HUES64 (cell line): ENCODE results near the gene RASA1.
"Not testable (repeated sequence)": the region's sequence is repeated elsewhere in the genome, so short reads cannot be mapped to it uniquely, and the experiment has no call there.

Source experiments
- H3K27ac ChIP-seq: 2 replicates; pipeline ENCODE4 v1.7.0; 2013; ENCODE audit warnings: low read depth, low read length, inconsistent platforms
- H3K27me3 ChIP-seq: 2 replicates; pipeline ENCODE4 v1.6.1; 2013; ENCODE audit warnings: mild to moderate bottlenecking, low read length; ENCODE audit not compliant: insufficient read depth
- H3K36me3 ChIP-seq: 2 replicates; pipeline ENCODE4 v1.6.1; 2013; ENCODE audit warnings: mild to moderate bottlenecking, low read length; ENCODE audit not compliant: insufficient read depth
- H3K4me1 ChIP-seq: 2 replicates; pipeline ENCODE4 v1.6.1; 2013; ENCODE audit warnings: mild to moderate bottlenecking, low read length, moderate library complexity; ENCODE audit not compliant: insufficient read depth
- H3K4me3 ChIP-seq: 2 replicates; pipeline ENCODE4 v1.5.1; 2013; ENCODE audit warnings: mild to moderate bottlenecking, low read length, moderate library complexity
- H3K9ac ChIP-seq: 2 replicates; pipeline ENCODE4 v1.6.1; 2013; ENCODE audit warnings: mild to moderate bottlenecking, low read depth, low read length
- H3K9me3 ChIP-seq: 2 replicates; pipeline ENCODE4 v1.6.1; 2013; ENCODE audit warnings: low read depth, low read length; ENCODE audit not compliant: insufficient read depth
- whole genome bisulfite sequencing: fragments of 150-250, 120-280 bp; methylation state at CpG from one replicate; pipeline ENCODE4 v1.1.7; 2013; ENCODE audit warnings: missing lambda C conversion rate; 5-methylcytosine and 5-hydroxymethylcytosine counted together

Gene RASA1

GRCh38 chr5:87258507-87258906 is 9.2 kb upstream of the RASA1 start:
- peaks cover 16% of the 10 kb centered on the region; the same call in 1 of the 2 replicates for H3K27me3 ChIP-seq
- H3K27ac ChIP-seq, result no peak overlapping the region
- H3K4me1 ChIP-seq, result peaks cover 5% of the 10 kb centered on the region
- H3K9ac ChIP-seq, result no peak overlapping the region
- no peak overlapping the region for H3K4me3 ChIP-seq
- H3K36me3 ChIP-seq, result no peaks in the 10 kb centered on the region
- 95% methylated on average over 1 of the region's 1 CpG for WGBS
- no peaks in the 10 kb centered on the region for H3K9me3 ChIP-seq

DNA sequence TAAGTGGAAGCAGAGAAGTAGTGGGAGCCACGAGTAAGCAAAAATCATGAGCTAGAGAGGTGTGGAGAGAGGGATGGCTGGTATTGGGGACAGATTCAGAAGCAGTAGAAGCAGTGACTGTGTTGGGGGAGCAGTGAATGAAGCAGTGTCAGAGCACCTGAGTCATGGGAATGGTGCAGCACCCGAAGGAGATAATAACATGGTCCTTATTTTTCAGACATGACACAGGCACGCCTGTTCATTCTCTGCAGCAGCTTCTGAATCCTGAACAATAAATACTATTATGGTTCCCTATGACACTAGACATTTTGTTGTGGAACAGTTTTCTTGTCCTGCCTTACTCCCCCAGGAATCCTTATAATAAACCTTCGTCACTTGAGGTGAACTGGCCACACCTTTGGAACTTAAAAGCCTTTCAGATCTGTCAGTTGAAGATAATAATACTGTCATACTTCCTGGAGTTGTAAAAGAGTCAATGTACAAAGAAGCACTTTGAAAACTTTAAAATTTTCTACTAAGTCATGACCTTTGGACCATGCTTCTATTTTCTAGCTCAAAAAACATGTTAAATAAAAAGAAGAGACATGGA is 7.0 kb upstream of the RASA1 start:
- Histone ChIP-seq H3K4me1 (peaks cover 17% of the 10 kb centered on the region), H3K9ac (no peak overlapping the region), H3K36me3 (no peaks in the 10 kb centered on the region), H3K9me3 (no peaks in the 10 kb centered on the region), H3K27me3 (peaks cover 32% of the 10 kb centered on the region), H3K4me3 (no peak overlapping the region), H3K27ac (no peak overlapping the region)
- 87% methylated on average over 4 of the region's 4 CpGs for WGBS

GRCh38 chr5:87263498-87263897 is 4.2 kb upstream of the RASA1 start:
- Histone ChIP-seq H3K4me1 (peaks cover 30% of the 10 kb centered on the region), H3K9me3 (no peaks in the 10 kb centered on the region), H3K4me3 (peak overlapping the region; percentile 1; the same call in 1 of the 2 replicates), H3K27me3 (peaks cover 42% of the 10 kb centered on the region), H3K9ac (no peak overlapping the region), H3K27ac (no peak overlapping the region), H3K36me3 (no peaks in the 10 kb centered on the region)
- 22% methylated on average over 3 of the region's 3 CpGs for WGBS

- Histone ChIP-seq H3K27ac (peak overlapping the region; percentile 82), H3K4me1 (peaks cover 37% of the 10 kb centered on the region), H3K4me3 (peak overlapping the region; percentile 98), H3K9ac (peak overlapping the region; percentile 89), H3K27me3 (peaks cover 38% of the 10 kb centered on the region), H3K9me3 (no peaks in the 10 kb centered on the region), H3K36me3 (0 out of 2 replicates have a peak, but pooled peaks cover 5% of the 10 kb centered on the region)
- 8% methylated on average over 11 of the region's 14 CpGs for WGBS
Observed at GRCh38 chr5:87266914-87267573, 639 bp upstream of the RASA1 start.

DNA sequence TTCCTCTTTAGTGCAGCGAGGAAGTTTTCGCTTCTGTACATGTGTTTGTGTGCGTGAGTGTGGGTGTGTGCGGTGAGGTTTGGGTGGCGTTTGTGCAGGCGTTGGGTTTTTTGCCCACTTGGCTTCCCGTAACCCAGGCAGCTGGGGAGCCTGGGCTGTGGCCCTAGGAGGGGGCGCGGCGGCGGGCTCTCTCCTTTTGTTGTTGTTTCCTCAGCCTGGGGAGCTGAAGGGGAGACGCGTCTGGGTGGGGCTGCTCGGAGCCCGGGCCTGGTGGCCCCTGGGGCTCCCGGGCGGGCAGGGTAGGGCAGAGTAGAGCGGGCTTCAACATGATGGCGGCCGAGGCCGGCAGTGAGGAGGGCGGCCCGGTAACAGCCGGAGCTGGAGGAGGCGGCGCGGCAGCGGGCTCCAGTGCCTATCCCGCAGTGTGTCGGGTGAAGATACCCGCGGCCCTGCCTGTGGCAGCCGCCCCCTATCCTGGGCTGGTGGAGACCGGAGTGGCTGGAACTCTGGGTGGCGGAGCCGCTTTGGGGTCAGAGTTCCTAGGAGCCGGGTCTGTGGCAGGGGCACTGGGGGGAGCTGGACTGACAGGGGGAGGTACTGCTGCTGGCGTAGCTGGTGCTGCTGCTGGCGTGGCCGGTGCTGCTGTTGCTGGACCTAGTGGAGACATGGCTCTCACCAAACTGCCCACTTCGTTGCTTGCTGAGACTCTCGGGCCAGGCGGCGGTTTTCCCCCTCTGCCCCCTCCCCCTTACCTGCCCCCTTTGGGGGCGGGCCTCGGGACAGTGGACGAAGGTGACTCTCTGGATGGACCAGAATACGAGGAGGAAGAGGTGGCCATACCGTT is 665 bp downstream of the RASA1 start:
- Histone ChIP-seq H3K9ac (peak overlapping the region; percentile 86), H3K27me3 (peaks cover 26% of the 10 kb centered on the region), H3K4me1 (peaks cover 32% of the 10 kb centered on the region), H3K4me3 (peak overlapping the region; percentile 98), H3K27ac (peak overlapping the region; percentile 71), H3K36me3 (0 out of 2 replicates have a peak, but pooled peaks cover 7% of the 10 kb centered on the region), H3K9me3 (no peaks in the 10 kb centered on the region)
- WGBS, result 1% methylated on average over 48 of the region's 49 CpGs

GRCh38 chr5:87268970-87269377 is 1.3 kb downstream of the RASA1 start:
- Histone ChIP-seq H3K36me3 (0 out of 2 replicates have a peak, but pooled peaks cover 7% of the 10 kb centered on the region), H3K4me3 (peak overlapping the region; percentile 98), H3K27me3 (peaks cover 26% of the 10 kb centered on the region), H3K4me1 (peaks cover 27% of the 10 kb centered on the region), H3K27ac (peak overlapping the region; percentile 71; the same call in 1 of the 2 replicates), H3K9ac (peak overlapping the region; percentile 86), H3K9me3 (no peaks in the 10 kb centered on the region)
- WGBS, result 25% methylated on average over 3 of the region's 4 CpGs

GRCh38 chr5:87270888-87271287 is 3.2 kb downstream of the RASA1 start:
- 96% methylated on average over 17 of the region's 17 CpGs for WGBS
- not testable (repeated sequence) for H3K36me3 ChIP-seq, H3K27ac ChIP-seq, H3K9ac ChIP-seq, H3K9me3 ChIP-seq, H3K27me3 ChIP-seq, H3K4me3 ChIP-seq
- peaks cover 20% of the 10 kb centered on the region; the same call in 1 of the 2 replicates for H3K4me1 ChIP-seq

DNA sequence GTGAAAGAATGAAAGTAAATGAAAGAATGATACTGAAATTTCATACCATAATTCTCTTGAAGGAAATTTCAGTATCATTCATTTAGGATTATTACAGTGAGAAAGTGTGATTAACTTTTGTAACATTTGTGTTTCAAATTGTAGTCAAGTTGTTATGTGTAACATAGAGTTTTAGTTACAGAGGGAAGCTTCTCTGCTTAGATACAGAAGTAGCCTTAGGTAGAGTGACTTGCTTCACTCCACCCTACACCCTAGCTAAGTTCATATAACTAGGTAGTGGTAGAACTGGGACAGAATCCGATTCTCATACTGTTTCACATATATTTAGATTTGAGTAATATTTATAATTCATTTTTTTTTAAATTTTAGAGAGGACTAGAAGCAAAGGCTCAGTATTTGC is 9.0 kb downstream of the RASA1 start:
- Histone ChIP-seq H3K27ac (no peak overlapping the region), H3K27me3 (no peaks in the 10 kb centered on the region), H3K4me1 (no peaks in the 10 kb centered on the region), H3K36me3 (0 out of 2 replicates have a peak, but pooled peaks cover 3% of the 10 kb centered on the region), H3K9ac (no peak overlapping the region), H3K9me3 (no peaks in the 10 kb centered on the region), H3K4me3 (no peak overlapping the region)
- no CpG with 5 or more reads among the region's 1 CpG for WGBS

- 90% methylated on average over 2 of the region's 2 CpGs for WGBS
- Histone ChIP-seq H3K27ac (no peak overlapping the region), H3K36me3 (no peaks in the 10 kb centered on the region), H3K4me3 (no peak overlapping the region), H3K27me3 (no peaks in the 10 kb centered on the region), H3K4me1 (no peaks in the 10 kb centered on the region), H3K9me3 (no peaks in the 10 kb centered on the region), H3K9ac (no peak overlapping the region)
Observed at GRCh38 chr5:87277279-87277835, 9.7 kb downstream of the RASA1 start.

DNA sequence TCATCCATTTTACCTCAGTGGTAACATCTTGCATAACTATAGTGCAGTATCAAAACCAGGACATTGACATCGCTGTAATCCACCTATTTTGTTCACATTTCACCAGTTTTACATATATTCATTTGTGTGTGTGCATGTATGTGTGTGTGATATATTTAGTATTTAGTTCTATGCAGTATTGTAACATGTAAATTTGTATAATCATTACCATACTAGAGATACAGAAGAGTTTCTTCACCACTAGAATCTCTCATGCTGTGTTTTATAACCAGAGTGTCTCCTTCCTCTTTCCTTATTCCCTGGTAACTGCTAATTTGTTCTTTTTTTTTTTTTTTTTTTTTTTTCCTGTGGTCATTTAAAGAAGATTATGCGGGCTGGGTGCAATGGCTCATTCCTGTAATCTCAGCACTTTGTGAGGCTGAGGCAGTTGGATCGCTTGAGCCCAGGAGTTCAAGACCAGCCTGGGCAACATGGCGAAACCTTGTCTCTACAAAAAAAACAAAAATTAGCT is 11.0 kb downstream of the RASA1 start:
- 97% methylated on average over 3 of the region's 4 CpGs for WGBS
- H3K27ac ChIP-seq, result no peak overlapping the region
- H3K27me3 ChIP-seq, result no peaks in the 10 kb centered on the region
- no peaks in the 10 kb centered on the region for H3K9me3 ChIP-seq
- no peaks in the 10 kb centered on the region for H3K4me1 ChIP-seq
- H3K36me3 ChIP-seq, result no peaks in the 10 kb centered on the region
- H3K4me3 ChIP-seq, result no peak overlapping the region
- no peak overlapping the region for H3K9ac ChIP-seq
